Measurements from ENCODE around the gene DUSP1. TPM values are rescaled to one million over a fixed set of nuclear protein-coding genes. Genes with fewer than 3 reads are reported as not detected.

Gene DUSP1
- total RNA-seq, 1 experiment from 2014 or later: 16.6 TPM

DNA sequence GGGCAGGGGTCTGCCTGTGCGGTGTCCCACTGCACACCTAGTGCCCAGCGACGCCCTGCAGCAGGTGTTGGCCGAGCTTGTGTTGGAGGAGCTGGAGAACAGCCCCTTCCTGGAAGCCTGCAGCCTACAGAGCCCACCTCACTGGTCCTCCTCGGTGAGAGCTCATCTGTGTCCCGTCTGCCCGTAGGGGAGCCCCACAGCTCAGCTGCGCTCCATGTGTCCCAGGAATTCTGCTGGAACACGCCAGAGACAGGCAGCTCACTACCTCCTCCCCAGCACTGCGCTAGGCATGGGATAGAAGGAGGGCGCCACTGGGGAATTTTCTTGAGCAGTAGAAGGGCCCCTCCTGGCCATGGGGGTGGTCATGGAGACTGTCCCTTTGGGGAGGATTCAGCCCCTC lies 44.0 kb downstream of the DUSP1 start:
- CTCF ChIA-PET: interaction anchor here (1.5 kb wide), 1 partner anchor 10 kb away, joined by 4 read pairs; no protein-coding TSS in a partner anchor
- intact Hi-C loops (cut with micrococcal nuclease): no loop called here
- POLR2A ChIA-PET: no interaction called here
- BruUV-seq (replicated peaks): no TSS peak
- Histone ChIP-seq H3K4me2 (ENCODE audit: low read length) (no peak overlapping the region), H3K9me2 (ENCODE audit: insufficient read depth) (no peaks in the 10 kb centered on the region), H3K36me3 (ENCODE audit: control insufficient read depth in 1 of 2, insufficient read depth in 2 of 2, low read length in 2 of 2) (no peaks in the 10 kb centered on the region), H3K9ac (ENCODE audit: low read length) (no peak overlapping the region), H2AFZ (ENCODE audit: low read depth, low read length, poor library complexity, severe bottlenecking) (no peak overlapping the region), H3K4me1 (ENCODE audit: control insufficient read depth in 1 of 2, insufficient read depth in 2 of 2, low read length in 2 of 2) (peaks cover 3 to 11% of the 10 kb centered on the region in 2 experiments; a peak in 3 of 4 replicates), H4K20me1 (ENCODE audit: insufficient read depth) (no peaks in the 10 kb centered on the region), H3K9me3 (ENCODE audit: control insufficient read depth in 1 of 2, insufficient read depth in 1 of 2, low read depth in 1 of 2, low read length in 2 of 2) (no peaks in the 10 kb centered on the region), H3K27me3 (ENCODE audit: insufficient read depth, low read length) (no peaks in the 10 kb centered on the region), H3K79me2 (ENCODE audit: insufficient read depth, low read length) (no peaks in the 10 kb centered on the region), H3K27ac (ENCODE audit: low read depth, low read length) (no peak overlapping the region), H3K4me3 (replicated peaks in 1 of 2; ENCODE audit: low read depth in 1 of 2, low read length in 2 of 2) (no peak overlapping the region)
- ATAC-seq: no peak
- RAD21 ChIA-PET (ENCODE audit: low non-redundant PET in 1 of 2, low total read pairs in 2 of 2, uncharacterized antibody in 2 of 2, unreplicated experiment in 2 of 2): no interaction called here
- DNase-seq (ENCODE audit: low read depth, low spot score): no peak
- TF ChIP-seq SRF (IDR thresholded peaks at IDR 0.05; ENCODE audit: low read depth) (no peak), ZNF274 (IDR thresholded peaks at IDR 0.05; ENCODE audit: low read depth, low read length) (no peak), EZH2 (IDR thresholded peaks at IDR 0.05) (no peak), CBX3 (IDR thresholded peaks at IDR 0.05; ENCODE audit: low read depth) (no peak), EGR1 (IDR thresholded peaks at IDR 0.05; ENCODE audit: low read depth) (no peak), RAD21 (IDR thresholded peaks at IDR 0.05; ENCODE audit: low read depth) (no peak), JUND (IDR thresholded peaks at IDR 0.05) (no peak), FOSL1 (IDR thresholded peaks at IDR 0.05; ENCODE audit: low read depth) (no peak), EZH2phosphoT487 (IDR thresholded peaks at IDR 0.05; ENCODE audit: borderline replicate concordance) (no peak)
- TF ChIP-seq, protein P1, sequence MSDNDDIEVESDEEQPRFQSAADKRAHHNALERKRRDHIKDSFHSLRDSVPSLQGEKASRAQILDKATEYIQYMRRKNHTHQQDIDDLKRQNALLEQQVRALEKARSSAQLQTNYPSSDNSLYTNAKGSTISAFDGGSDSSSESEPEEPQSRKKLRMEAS (IDR thresholded peaks at IDR 0.05): no peak
- TF ChIP-seq, protein P2, sequence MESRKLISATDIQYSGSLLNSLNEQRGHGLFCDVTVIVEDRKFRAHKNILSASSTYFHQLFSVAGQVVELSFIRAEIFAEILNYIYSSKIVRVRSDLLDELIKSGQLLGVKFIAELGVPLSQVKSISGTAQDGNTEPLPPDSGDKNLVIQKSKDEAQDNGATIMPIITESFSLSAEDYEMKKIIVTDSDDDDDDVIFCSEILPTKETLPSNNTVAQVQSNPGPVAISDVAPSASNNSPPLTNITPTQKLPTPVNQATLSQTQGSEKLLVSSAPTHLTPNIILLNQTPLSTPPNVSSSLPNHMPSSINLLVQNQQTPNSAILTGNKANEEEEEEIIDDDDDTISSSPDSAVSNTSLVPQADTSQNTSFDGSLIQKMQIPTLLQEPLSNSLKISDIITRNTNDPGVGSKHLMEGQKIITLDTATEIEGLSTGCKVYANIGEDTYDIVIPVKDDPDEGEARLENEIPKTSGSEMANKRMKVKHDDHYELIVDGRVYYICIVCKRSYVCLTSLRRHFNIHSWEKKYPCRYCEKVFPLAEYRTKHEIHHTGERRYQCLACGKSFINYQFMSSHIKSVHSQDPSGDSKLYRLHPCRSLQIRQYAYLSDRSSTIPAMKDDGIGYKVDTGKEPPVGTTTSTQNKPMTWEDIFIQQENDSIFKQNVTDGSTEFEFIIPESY (IDR thresholded peaks at IDR 0.05; ENCODE audit: extremely low read depth, insufficient replicate concordance, low read length): no peak
- TF ChIP-seq, protein P3, sequence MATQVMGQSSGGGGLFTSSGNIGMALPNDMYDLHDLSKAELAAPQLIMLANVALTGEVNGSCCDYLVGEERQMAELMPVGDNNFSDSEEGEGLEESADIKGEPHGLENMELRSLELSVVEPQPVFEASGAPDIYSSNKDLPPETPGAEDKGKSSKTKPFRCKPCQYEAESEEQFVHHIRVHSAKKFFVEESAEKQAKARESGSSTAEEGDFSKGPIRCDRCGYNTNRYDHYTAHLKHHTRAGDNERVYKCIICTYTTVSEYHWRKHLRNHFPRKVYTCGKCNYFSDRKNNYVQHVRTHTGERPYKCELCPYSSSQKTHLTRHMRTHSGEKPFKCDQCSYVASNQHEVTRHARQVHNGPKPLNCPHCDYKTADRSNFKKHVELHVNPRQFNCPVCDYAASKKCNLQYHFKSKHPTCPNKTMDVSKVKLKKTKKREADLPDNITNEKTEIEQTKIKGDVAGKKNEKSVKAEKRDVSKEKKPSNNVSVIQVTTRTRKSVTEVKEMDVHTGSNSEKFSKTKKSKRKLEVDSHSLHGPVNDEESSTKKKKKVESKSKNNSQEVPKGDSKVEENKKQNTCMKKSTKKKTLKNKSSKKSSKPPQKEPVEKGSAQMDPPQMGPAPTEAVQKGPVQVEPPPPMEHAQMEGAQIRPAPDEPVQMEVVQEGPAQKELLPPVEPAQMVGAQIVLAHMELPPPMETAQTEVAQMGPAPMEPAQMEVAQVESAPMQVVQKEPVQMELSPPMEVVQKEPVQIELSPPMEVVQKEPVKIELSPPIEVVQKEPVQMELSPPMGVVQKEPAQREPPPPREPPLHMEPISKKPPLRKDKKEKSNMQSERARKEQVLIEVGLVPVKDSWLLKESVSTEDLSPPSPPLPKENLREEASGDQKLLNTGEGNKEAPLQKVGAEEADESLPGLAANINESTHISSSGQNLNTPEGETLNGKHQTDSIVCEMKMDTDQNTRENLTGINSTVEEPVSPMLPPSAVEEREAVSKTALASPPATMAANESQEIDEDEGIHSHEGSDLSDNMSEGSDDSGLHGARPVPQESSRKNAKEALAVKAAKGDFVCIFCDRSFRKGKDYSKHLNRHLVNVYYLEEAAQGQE (IDR thresholded peaks at IDR 0.05; ENCODE audit: low read depth): no peak
- TF ChIP-seq, protein P4, sequence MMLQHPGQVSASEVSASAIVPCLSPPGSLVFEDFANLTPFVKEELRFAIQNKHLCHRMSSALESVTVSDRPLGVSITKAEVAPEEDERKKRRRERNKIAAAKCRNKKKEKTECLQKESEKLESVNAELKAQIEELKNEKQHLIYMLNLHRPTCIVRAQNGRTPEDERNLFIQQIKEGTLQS (IDR thresholded peaks at IDR 0.05): no peak

Measured in HCT116 (cell line).